OCI-LY1 (cell line): ENCODE results near the gene MRPL51.

Experiments
- H2AFZ ChIP-seq: fragments of 200-600 bp; sonication (generic), shearing (Covaris generic); 2 replicates; pipeline ENCODE4 v1.6.0; 2014; ENCODE audit warnings: antibody characterized with exemption, mild to moderate bottlenecking, low read length
- H3F3A ChIP-seq: fragments of 200-600 bp; sonication (generic), shearing (Covaris generic); 2 replicates; pipeline ENCODE4 v1.6.0; 2014; ENCODE audit warnings: mild to moderate bottlenecking, antibody characterized with exemption, low read length, moderate library complexity; ENCODE audit not compliant: insufficient read depth
- H3K27ac ChIP-seq: fragments of 200-600 bp; sonication (generic); 2 replicates; pipeline ENCODE4 v1.5.1; 2014; ENCODE audit warnings: low read length, mixed run types, mild to moderate bottlenecking, low read depth; ENCODE audit not compliant: poor library complexity, severe bottlenecking
- H3K27me3 ChIP-seq: fragments of 200-600 bp; sonication (generic); 2 replicates; pipeline ENCODE4 v1.6.0; 2014; ENCODE audit warnings: antibody characterized with exemption, mild to moderate bottlenecking, low read length, moderate library complexity; ENCODE audit not compliant: insufficient read depth
- H3K36me3 ChIP-seq: fragments of 200-600 bp; sonication (generic); 2 replicates; pipeline ENCODE4 v1.6.1; 2014; ENCODE audit warnings: mild to moderate bottlenecking, antibody characterized with exemption, low read length, moderate library complexity, mixed read lengths; ENCODE audit not compliant: insufficient read depth
- H3K4me1 ChIP-seq: fragments of 200-600 bp; sonication (generic); 2 replicates; pipeline ENCODE4 v1.5.1; 2014; ENCODE audit warnings: mild to moderate bottlenecking, low read length, moderate library complexity; ENCODE audit not compliant: insufficient read depth, severe bottlenecking
- H3K4me2 ChIP-seq: fragments of 200-600 bp; sonication (generic), shearing (Covaris generic); 2 replicates; pipeline ENCODE4 v1.6.1; 2014; ENCODE audit warnings: low read length
- H3K4me3 ChIP-seq: fragments of 200-600 bp; sonication (generic); 2 replicates; pipeline ENCODE4 v1.5.1; 2014; ENCODE audit warnings: low read length, low read depth, mild to moderate bottlenecking, mixed read lengths; ENCODE audit not compliant: poor library complexity, severe bottlenecking
- H3K79me2 ChIP-seq: fragments of 200-600 bp; shearing (Covaris generic); 2 replicates; pipeline ENCODE4 v1.6.1; 2016; ENCODE audit warnings: mixed run types, low read length, mixed read lengths; ENCODE audit not compliant: insufficient read depth
- H3K9ac ChIP-seq: fragments of 200-600 bp; sonication (generic), shearing (Covaris generic); 2 replicates; pipeline ENCODE4 v1.6.1; 2014; ENCODE audit warnings: mild to moderate bottlenecking, low read length, mixed read lengths
- H3K9me2 ChIP-seq: fragments of 200-600 bp; sonication (generic), shearing (Covaris generic); 2 replicates; pipeline ENCODE4 v1.6.1; 2014; ENCODE audit warnings: low read depth, mild to moderate bottlenecking, low read length, mixed read lengths
- H3K9me3 ChIP-seq: fragments of 200-600 bp; shearing (Covaris generic); 2 replicates; pipeline ENCODE4 v1.6.1; 2014; ENCODE audit warnings: low read length, mixed read lengths
- H4K20me1 ChIP-seq: fragments of 200-600 bp; sonication (generic), shearing (Covaris generic); 2 replicates; pipeline ENCODE4 v1.6.0; 2016; ENCODE audit warnings: mild to moderate bottlenecking, low read length; ENCODE audit not compliant: insufficient read depth
- EZH2 ChIP-seq: fragments of 200-600 bp; sonication (generic), shearing (Covaris generic); IDR thresholded peaks from 2 replicates; pipeline ENCODE4 v1.8.0; 2017; ENCODE audit warnings: borderline replicate concordance, mixed run types, mild to moderate bottlenecking, antibody characterized with exemption, low read length, moderate library complexity, mixed read lengths
- TF ChIP-seq, protein P1 (sequence below): fragments of 200-600 bp; sonication (generic), shearing (Covaris generic); IDR thresholded peaks from 2 replicates; pipeline ENCODE4 v1.5.1; 2017; ENCODE audit warnings: mild to moderate bottlenecking, antibody characterized with exemption, low read length, moderate library complexity, mixed read lengths

Gene MRPL51

DNA sequence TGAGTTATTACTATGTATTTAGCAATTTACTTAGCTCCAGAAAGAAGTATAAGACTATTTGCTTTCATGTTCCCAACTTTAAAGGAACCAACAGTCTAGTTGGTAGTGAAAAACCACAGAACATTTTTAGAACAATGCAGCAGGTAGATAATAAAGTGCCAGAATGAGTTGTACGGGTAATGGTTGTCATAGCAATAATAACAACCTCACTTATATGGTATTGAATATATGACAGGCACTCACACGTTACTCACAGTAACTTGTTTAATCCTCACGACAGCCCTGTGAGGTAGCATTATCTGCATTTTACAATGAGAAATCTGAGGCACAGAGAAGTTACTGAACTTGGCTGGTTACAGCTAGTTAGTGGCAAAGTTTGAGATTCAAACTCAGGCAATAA is 30.6 kb upstream of the MRPL51 start:
- Histone ChIP-seq H3K4me3 (no peak overlapping the region), H3K79me2 (no peaks in the 10 kb centered on the region), H3F3A (no peaks in the 10 kb centered on the region), H3K4me1 (no peaks in the 10 kb centered on the region), H3K9me3 (no peaks in the 10 kb centered on the region), H2AFZ (no peak overlapping the region), H3K36me3 (peaks cover 97% of the 10 kb centered on the region), H3K27me3 (no peaks in the 10 kb centered on the region), H3K9ac (no peak overlapping the region), H3K9me2 (no peaks in the 10 kb centered on the region), H4K20me1 (no peaks in the 10 kb centered on the region), H3K27ac (no peak overlapping the region), H3K4me2 (no peak overlapping the region)
- TF ChIP-seq, protein P1, sequence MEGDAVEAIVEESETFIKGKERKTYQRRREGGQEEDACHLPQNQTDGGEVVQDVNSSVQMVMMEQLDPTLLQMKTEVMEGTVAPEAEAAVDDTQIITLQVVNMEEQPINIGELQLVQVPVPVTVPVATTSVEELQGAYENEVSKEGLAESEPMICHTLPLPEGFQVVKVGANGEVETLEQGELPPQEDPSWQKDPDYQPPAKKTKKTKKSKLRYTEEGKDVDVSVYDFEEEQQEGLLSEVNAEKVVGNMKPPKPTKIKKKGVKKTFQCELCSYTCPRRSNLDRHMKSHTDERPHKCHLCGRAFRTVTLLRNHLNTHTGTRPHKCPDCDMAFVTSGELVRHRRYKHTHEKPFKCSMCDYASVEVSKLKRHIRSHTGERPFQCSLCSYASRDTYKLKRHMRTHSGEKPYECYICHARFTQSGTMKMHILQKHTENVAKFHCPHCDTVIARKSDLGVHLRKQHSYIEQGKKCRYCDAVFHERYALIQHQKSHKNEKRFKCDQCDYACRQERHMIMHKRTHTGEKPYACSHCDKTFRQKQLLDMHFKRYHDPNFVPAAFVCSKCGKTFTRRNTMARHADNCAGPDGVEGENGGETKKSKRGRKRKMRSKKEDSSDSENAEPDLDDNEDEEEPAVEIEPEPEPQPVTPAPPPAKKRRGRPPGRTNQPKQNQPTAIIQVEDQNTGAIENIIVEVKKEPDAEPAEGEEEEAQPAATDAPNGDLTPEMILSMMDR, result no peak
- no peak for TF ChIP-seq EZH2

DNA sequence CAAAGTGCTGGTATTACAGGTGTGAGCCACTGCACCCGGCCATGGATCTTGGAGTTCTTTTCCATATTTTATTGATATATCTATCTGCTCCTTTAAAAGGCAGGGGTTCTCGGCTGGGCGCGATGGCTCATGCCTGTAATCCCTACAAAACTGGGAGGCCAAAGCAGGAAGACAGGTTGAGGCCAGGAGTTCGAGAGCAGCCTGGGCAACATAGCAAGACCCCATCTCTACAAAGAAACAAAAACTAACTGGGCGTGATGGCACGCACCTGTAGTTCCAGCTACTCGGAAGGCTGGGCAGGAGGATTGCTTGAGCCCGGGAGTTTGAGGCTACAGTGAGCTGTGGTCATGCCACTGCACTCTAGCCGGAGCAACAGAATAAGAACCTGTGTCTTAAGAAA is 29.1 kb upstream of the MRPL51 start:
- Histone ChIP-seq H3K4me3 (no peak overlapping the region), H3F3A (no peaks in the 10 kb centered on the region), H3K27me3 (no peaks in the 10 kb centered on the region), H4K20me1 (no peaks in the 10 kb centered on the region), H3K27ac (no peak overlapping the region), H3K9ac (no peak overlapping the region), H3K79me2 (no peaks in the 10 kb centered on the region), H2AFZ (no peak overlapping the region), H3K4me1 (no peaks in the 10 kb centered on the region), H3K9me2 (no peaks in the 10 kb centered on the region), H3K36me3 (peaks cover 97% of the 10 kb centered on the region), H3K4me2 (no peak overlapping the region), H3K9me3 (no peaks in the 10 kb centered on the region)
- TF ChIP-seq, protein P1, result no peak
- TF ChIP-seq EZH2, result no peak

DNA sequence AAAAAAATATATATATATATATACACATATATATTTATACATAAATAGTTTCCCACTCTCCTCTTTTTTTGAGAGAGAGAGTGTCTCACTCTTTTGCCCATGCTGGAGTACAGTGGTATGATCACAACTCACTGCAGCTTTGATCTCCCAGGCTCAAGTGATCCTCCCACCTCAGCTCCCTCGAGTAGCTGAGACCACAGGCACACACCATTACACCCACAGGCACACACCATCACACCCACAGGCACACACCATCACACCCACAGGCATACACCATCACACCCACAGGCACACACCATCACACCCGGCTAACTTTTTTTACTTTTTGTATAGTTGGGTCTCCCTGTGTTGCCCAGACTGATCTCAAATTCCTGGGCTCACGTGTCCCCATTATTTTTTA is 27.1 kb upstream of the MRPL51 start:
- no peaks in the 10 kb centered on the region for H3K9me3 ChIP-seq
- no peak overlapping the region for H3K9ac ChIP-seq
- no peak overlapping the region for H2AFZ ChIP-seq
- H3K36me3 ChIP-seq, result peaks cover 96% of the 10 kb centered on the region
- no peak for TF ChIP-seq EZH2
- TF ChIP-seq, protein P1, result no peak
- no peaks in the 10 kb centered on the region for H4K20me1 ChIP-seq
- H3K27ac ChIP-seq, result no peak overlapping the region
- H3K79me2 ChIP-seq, result no peaks in the 10 kb centered on the region
- no peak overlapping the region for H3K4me2 ChIP-seq
- no peaks in the 10 kb centered on the region for H3K9me2 ChIP-seq
- no peaks in the 10 kb centered on the region for H3K27me3 ChIP-seq
- H3F3A ChIP-seq, result no peaks in the 10 kb centered on the region
- no peak overlapping the region for H3K4me3 ChIP-seq
- no peaks in the 10 kb centered on the region for H3K4me1 ChIP-seq
